Gastrocnemius medialis (tissue), 4 donors: Measurements from ENCODE around the gene MORC3.

ENCODE experiments used
- POLR2A ChIP-seq, 2 donors: fragments of 450-650 bp; IDR thresholded peaks; one replicate each; pipeline ENCODE4 v1.6.1; 2017; ENCODE audit warnings: antibody characterized with exemption in 2 of 2, mild to moderate bottlenecking in 2 of 2, moderate library complexity in 2 of 2
- TF ChIP-seq, protein P1 (sequence below), 5 experiments: fragments of 450-650 bp in 3 of 5; fragments of 200-600 bp in 2 of 5; sonication (generic) in 2 of 5; IDR thresholded peaks in 4 of 5; conservative IDR thresholded peaks in 1 of 5; 1 replicate in 4 of 5; 2 replicates in 1 of 5; pipeline ENCODE4 v1.5.1; 2016 to 2019; ENCODE audit warnings: antibody characterized with exemption in 5 of 5, mild to moderate bottlenecking in 3 of 5, moderate library complexity in 3 of 5

GRCh38 chr21:36288651-36289243, 31.2 kb upstream of the MORC3 start:
- TF ChIP-seq, protein P1, sequence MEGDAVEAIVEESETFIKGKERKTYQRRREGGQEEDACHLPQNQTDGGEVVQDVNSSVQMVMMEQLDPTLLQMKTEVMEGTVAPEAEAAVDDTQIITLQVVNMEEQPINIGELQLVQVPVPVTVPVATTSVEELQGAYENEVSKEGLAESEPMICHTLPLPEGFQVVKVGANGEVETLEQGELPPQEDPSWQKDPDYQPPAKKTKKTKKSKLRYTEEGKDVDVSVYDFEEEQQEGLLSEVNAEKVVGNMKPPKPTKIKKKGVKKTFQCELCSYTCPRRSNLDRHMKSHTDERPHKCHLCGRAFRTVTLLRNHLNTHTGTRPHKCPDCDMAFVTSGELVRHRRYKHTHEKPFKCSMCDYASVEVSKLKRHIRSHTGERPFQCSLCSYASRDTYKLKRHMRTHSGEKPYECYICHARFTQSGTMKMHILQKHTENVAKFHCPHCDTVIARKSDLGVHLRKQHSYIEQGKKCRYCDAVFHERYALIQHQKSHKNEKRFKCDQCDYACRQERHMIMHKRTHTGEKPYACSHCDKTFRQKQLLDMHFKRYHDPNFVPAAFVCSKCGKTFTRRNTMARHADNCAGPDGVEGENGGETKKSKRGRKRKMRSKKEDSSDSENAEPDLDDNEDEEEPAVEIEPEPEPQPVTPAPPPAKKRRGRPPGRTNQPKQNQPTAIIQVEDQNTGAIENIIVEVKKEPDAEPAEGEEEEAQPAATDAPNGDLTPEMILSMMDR (IDR thresholded peaks at IDR 0.05 in 4 of 5, conservative IDR thresholded peaks at IDR 0.05 in 1 of 5): no peak
- TF ChIP-seq POLR2A (IDR thresholded peaks at IDR 0.05): no peak
